ENCODE results near the gene MORN4.

The MORN4 gene

DNA sequence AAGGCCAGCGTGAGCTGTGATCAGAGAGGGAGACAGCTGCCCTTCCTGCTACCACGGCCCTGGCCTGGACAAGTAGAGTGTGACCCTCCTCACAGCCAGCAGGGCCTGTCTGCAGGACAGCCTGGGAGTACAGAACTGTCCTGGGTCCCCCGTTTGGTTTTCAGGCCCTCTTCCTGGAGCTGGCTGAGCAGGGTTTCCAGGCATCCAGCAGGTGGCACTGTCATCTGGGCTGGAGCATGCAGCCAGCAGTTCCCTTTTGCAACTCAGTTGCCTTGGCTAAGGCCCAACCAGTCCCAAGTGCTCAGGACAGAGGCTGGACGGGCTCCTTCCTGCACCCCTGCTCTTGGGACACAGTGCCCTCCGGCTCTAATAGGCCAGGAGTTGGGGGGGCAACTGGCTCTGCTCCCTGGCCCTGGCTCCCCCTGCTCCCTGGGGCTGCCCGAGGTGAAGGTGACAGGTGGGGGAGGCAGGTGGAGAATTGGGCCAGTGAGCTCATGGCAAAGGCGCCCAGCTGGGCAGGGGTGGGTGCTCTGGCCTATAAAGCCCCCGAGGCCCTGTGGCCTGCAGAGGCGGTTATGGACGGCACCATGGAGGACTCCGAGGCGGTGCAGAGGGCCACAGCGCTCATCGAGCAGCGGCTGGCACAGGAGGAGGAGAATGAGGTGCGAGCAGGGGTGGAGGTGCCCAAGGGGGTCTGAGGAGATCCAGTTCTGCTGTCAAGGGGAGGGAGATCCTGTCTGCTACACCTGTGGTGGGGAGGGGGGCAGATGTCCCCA lies 60.9 kb downstream of the MORN4 start, which contains the start of gene ANKRD2:
Gene ANKRD2, plus strand, starts transcription at position 566 of the 776 bp plus-strand sequence. Its CDS starts 10 bp downstream, at position 576.
- DNase-seq = no peak

DNA sequence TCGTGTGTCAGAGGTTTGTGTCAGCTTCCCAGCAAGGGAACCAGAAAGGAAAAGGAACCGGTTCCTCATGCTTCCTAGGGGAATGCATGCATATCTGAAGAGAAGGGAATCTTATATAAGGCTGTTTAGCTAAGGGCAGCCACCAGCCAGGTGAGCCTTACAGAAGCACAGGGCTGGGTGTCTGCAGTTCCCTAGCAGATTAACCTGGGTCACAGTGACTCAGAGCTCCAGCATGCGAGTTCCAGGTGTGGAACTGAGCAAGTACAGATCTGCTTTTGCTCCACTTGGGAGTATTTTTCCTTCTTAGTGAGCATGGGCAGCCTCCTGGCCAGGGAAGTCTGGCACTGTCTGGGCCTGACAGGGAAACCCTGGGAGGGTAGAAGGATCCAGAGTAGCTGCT lies 61.7 kb downstream of the MORN4 start:
- DNase-seq = no peak

- DNase-seq = no peak
Observed at GRCh38 chr10:97570789-97571471, 62.4 kb downstream of the MORN4 start.

DNA sequence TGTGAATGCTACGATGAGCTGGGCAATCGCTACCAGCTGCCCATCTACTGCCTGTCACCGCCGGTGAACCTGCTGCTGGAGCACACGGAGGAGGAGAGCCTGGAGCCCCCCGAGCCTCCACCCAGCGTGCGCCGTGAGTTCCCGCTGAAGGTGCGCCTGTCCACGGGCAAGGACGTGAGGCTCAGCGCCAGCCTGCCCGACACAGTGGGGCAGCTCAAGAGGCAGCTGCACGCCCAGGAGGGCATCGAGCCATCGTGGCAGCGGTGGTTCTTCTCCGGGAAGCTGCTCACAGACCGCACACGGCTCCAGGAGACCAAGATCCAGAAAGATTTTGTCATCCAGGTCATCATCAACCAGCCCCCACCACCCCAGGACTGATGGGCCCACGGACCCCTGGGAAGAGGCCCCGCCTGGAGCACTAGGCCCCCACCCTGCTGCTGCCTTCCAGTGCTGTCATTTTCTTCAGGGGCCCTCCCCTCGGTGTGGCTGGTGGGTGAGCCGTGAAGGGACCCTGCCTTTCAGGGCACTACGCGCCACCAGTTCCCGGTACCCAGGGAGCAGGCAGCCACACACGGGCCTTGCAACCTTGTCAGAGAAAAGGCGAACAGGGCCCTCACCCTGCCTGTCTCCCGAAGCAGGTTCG lies 63.0 kb downstream of the MORN4 start:
- no peak for DNase-seq

- DNase-seq = no peak
Observed at GRCh38 chr10:97567891-97568290, 65.4 kb downstream of the MORN4 start.

- DNase-seq = no peak
Observed at GRCh38 chr10:97566336-97566996, 66.8 kb downstream of the MORN4 start.

- DNase-seq = no peak
Observed at GRCh38 chr10:97564776-97565175, 68.5 kb downstream of the MORN4 start.

Measured in NCI-H510A (cell line).